ENCODE measurements around the gene FES. TPM values are rescaled to one million over a fixed set of nuclear protein-coding genes. Genes with fewer than 3 reads are reported as not detected.
A peak's percentile ranks its signal among the peaks of the same experiment; 100 is the strongest.

FES gene
- total RNA-seq, 1 donor from 2014 or later: 2.8 TPM

DNA sequence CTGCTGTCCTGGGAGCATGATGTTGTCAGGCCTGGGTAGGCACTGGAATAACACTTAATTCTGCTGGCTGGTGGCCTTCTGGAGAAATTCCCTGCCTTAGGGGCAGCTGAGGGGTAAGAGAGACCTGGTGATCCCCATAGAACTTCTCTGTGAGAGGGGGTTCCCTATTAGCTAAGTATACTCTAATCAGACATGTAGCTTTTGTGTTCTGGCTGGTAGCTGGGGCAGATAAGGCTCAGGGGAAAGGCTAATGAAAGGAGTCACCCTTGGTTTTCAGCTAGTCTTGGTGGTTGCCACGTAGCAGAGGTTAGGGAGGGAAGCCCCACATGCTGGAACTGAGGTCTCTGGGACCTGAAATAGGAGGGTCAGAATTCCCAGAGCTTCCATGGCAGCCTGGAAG, 49.0 kb downstream of the FES start:
- no peak for DNase-seq (ENCODE audit: low read depth, low spot score)

DNA sequence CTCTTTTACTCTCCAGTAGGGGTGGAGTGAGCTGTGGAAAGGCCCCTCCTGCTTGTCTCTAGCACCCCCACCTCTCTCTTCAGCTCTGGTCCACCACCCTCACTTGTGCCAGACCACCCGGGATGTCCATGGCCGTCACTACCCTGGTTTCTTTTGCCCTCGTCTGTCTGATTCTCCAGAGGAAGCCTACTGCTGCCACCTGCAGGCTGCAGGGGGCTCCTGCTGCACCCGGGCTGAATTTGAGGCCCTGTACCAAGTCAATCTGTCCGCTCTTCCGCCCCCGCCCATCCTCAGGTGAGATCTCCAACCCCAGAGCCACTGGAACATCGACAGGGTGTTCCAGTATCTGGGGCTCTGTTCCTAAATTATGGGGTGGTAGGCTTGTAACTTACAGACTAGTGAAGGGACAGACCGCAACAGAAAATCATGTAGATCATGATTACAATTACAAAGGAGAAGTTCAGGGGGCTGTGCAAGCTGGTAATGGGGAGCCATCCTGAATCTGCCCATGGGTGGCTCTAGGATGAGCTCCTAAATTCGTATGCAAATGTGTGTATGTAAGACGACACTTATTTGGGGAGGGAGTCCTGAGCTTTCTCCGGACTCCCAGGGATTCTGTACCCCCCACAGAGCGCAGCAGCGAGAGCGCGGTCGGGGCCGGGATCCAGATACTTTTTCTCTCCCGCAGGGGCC, 50.1 kb downstream of the FES start:
- TF ChIP-seq, protein P1, sequence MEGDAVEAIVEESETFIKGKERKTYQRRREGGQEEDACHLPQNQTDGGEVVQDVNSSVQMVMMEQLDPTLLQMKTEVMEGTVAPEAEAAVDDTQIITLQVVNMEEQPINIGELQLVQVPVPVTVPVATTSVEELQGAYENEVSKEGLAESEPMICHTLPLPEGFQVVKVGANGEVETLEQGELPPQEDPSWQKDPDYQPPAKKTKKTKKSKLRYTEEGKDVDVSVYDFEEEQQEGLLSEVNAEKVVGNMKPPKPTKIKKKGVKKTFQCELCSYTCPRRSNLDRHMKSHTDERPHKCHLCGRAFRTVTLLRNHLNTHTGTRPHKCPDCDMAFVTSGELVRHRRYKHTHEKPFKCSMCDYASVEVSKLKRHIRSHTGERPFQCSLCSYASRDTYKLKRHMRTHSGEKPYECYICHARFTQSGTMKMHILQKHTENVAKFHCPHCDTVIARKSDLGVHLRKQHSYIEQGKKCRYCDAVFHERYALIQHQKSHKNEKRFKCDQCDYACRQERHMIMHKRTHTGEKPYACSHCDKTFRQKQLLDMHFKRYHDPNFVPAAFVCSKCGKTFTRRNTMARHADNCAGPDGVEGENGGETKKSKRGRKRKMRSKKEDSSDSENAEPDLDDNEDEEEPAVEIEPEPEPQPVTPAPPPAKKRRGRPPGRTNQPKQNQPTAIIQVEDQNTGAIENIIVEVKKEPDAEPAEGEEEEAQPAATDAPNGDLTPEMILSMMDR (conservative IDR thresholded peaks at IDR 0.05): peak; percentile 86
- no peaks in the 10 kb centered on the region for H3K9me3 Mint-ChIP-seq
- H3K27ac Mint-ChIP-seq (ENCODE audit: unreplicated experiment): no peak overlapping the region
- no peaks in the 10 kb centered on the region for H3K27me3 Mint-ChIP-seq (ENCODE audit: low read depth)
- peaks cover 2% of the 10 kb centered on the region for H3K36me3 Mint-ChIP-seq (ENCODE audit: low read depth)
- H3K4me3 Mint-ChIP-seq: peak overlapping the region; percentile 91
- DNase-seq (ENCODE audit: low read depth, low spot score): peak; percentile 82
- H3K4me1 Mint-ChIP-seq: peaks cover 32% of the 10 kb centered on the region

More for the DNA sequence above, 49.0 kb downstream of the FES start:
- H3K4me3 Mint-ChIP-seq: peak overlapping the region; percentile 91
- peaks cover 1% of the 10 kb centered on the region for H3K36me3 Mint-ChIP-seq (ENCODE audit: low read depth)
- TF ChIP-seq, protein P1 (conservative IDR thresholded peaks at IDR 0.05): no peak
- peaks cover 32% of the 10 kb centered on the region for H3K4me1 Mint-ChIP-seq
- no peaks in the 10 kb centered on the region for H3K27me3 Mint-ChIP-seq (ENCODE audit: low read depth)
- no peak overlapping the region for H3K27ac Mint-ChIP-seq (ENCODE audit: unreplicated experiment)
- no peaks in the 10 kb centered on the region for H3K9me3 Mint-ChIP-seq

DNA sequence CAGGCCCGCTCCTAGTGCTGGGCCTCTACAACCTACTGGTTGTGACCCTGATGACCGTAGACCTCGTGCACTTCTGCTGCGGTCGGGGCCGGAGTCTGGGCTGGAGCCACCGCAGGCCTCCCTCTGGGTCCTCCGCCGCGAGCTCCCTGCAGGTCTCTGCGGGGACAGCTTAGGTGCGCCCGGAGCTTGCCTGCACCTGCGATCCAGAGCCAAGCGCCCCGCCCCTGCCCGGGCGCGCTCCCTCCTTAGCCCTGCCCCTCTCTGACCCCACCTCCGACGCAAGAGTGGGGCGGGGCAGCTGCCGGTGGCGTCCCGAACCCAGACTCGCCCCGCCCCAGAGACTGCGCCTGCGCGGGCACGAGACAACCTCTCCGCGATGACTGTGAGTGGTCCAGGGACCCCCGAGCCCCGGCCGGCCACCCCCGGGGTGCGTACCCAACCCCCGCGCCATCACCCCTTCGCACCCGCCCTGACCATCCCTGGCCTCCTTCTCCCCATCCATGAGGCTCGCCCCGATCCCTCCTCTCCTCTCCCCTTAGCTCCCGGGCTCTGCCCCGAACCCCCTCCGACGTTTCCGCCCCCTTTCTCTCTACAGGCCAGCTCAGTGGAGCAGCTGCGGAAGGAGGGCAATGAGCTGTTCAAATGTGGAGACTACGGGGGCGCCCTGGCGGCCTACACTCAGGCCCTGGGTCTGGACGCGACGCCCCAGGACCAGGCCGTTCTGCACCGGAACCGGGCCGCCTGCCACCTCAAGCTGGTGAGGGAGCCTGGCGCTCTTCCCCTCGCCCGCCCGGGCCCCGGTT, 50.8 kb downstream of the FES start, which contains the start of gene UNC45A:
Gene UNC45A (plus strand): TSS at position 337 of the 803 bp plus-strand sequence. CDS start 40 bp downstream, at position 377.
- Mint-ChIP-seq H3K4me3 (peak within 1 kb of the TSS; percentile 91), H3K27ac (ENCODE audit: unreplicated experiment) (peak within 1 kb of the TSS; percentile 81), H3K4me1 (peaks cover 32% of the 10 kb centered on the region), H3K27me3 (ENCODE audit: low read depth) (no peaks in the 10 kb centered on the region), H3K36me3 (ENCODE audit: low read depth) (peaks cover 6% of the 10 kb centered on the region), H3K9me3 (no peaks in the 10 kb centered on the region)
- TF ChIP-seq, protein P1 (conservative IDR thresholded peaks at IDR 0.05): no peak
- DNase-seq (ENCODE audit: low read depth, low spot score): peak; percentile 89

DNA sequence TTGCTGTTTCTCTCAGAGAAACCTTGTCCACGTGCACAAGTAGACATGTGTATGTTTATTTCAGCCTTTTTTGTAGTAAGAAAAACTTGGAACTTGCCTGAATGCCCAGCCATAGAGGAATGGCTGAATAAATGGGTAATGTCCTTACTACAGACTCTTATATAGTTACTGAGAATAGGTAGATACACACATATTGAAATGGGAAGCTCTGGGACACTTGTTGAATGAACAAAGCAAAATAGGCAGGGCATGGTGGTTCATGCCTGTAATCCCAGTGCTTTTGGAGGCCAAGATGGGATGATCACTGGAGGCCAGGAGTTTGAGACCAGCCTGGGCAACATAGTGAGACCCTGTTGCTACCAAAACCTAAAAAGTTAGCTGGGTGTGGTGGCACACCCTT, 52.5 kb downstream of the FES start:
- TF ChIP-seq, protein P1 (conservative IDR thresholded peaks at IDR 0.05): no peak
- Mint-ChIP-seq H3K27me3 (ENCODE audit: low read depth) (no peaks in the 10 kb centered on the region), H3K27ac (ENCODE audit: unreplicated experiment) (no peak overlapping the region), H3K36me3 (ENCODE audit: low read depth) (peaks cover 6% of the 10 kb centered on the region), H3K4me3 (peak overlapping the region; percentile 91), H3K4me1 (peaks cover 25% of the 10 kb centered on the region), H3K9me3 (no peaks in the 10 kb centered on the region)
- no peak for DNase-seq (ENCODE audit: low read depth, low spot score)

DNA sequence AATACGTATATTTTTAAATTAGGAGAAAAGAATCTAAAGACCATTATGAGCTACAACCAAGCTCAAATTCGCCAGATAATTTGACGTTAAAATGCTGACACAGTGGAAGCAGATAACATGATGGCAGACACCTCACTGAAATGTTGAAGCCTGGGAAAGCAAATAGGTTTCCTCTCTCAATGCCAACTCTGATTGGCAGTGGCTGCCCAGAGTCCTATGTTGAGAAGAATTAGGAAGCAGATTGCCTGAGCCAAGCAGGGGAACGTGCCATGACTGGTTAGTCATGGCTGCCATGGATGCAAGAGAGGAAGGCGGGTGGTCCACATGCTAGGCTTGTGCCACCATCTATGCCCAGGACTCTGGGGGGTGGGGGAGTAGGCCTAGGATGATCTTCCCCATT, 54.0 kb downstream of the FES start:
- no peak overlapping the region for H3K4me3 Mint-ChIP-seq
- peaks cover 20% of the 10 kb centered on the region for H3K4me1 Mint-ChIP-seq
- peaks cover 6% of the 10 kb centered on the region for H3K36me3 Mint-ChIP-seq (ENCODE audit: low read depth)
- no peaks in the 10 kb centered on the region for H3K9me3 Mint-ChIP-seq
- TF ChIP-seq, protein P1 (conservative IDR thresholded peaks at IDR 0.05): no peak
- H3K27me3 Mint-ChIP-seq (ENCODE audit: low read depth): no peaks in the 10 kb centered on the region
- DNase-seq (ENCODE audit: low read depth, low spot score): no peak
- no peak overlapping the region for H3K27ac Mint-ChIP-seq (ENCODE audit: unreplicated experiment)

All from neural crest cell (in vitro differentiated cells).